AG20443 (cell line): ENCODE results near the gene SRGAP1.

ENCODE experiments used
- DNase-seq: peaks from one replicate; pipeline ENCODE4 v3.0.0; 2012; ENCODE audit warnings: low spot score, mixed read lengths

Gene SRGAP1

GRCh38 chr12:63937378-63938316 is 93.1 kb downstream of the SRGAP1 start:
- DNase-seq, result peak; percentile 60

DNA sequence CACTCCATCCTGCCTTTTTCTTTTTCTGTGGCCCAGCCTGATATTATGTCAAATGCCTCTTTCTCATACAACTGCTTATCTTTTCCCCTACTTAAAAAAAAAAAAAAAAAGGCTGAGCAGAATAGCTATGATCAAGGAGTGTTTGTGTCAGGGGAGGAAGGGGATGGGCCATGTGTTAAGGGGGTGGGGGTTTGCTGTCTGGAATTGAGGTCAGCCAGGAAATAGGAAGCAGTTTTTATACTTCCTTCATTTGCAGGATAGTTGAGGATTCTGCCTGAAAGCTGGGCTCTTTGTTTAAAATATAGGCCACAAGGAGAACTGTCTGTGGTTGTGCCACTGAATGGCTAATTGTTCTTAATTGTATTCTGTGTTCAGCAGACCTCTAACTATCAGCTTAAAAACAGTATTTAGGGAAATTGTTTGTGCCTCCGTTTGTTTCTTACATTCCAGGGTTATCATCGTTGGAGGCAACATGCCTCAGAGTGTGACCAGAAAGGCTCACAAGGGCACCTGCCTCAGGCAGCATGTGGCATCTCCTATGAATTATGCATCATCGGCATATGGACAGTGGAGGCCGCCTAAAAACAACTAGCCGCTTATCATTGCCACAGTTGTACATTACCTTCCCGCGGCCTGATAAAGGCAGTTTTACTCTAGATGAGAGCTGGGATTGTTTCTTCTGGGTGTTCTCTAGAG is 96.0 kb downstream of the SRGAP1 start:
- no peak for DNase-seq

- no peak for DNase-seq
These were observed 96.8 kb downstream of the SRGAP1 start for GRCh38 chr12:63941166-63941800.

- no peak for DNase-seq
These were observed 97.4 kb downstream of the SRGAP1 start for GRCh38 chr12:63941879-63942278.

- DNase-seq, result no peak
These were observed 98.2 kb downstream of the SRGAP1 start for GRCh38 chr12:63942464-63943241.

DNA sequence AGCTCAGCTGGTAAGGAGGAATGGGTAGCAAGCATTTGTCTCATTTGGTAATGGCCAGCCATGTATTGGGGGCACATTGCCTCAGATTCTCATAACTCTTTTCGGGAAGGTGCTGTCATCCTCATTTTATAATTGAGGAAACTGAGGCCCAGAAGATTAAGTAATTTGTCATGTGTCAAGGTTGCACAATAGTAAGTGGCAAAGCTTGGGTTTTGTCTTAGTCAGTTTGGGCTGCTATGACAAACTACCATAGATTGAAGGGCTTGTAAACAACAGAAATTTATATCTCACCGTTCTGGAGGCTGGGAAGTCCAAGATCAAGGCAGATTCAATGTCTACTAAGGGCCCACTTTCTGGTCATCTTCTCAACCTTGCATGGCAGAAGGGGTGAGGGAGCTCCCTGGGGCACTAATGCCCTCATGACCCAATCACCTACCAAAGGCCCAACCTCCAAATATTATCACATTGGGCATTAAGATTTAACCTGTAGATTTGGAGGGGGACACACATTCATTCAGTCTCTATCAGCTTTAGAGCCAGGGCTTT is 99.6 kb downstream of the SRGAP1 start:
- no peak for DNase-seq

DNA sequence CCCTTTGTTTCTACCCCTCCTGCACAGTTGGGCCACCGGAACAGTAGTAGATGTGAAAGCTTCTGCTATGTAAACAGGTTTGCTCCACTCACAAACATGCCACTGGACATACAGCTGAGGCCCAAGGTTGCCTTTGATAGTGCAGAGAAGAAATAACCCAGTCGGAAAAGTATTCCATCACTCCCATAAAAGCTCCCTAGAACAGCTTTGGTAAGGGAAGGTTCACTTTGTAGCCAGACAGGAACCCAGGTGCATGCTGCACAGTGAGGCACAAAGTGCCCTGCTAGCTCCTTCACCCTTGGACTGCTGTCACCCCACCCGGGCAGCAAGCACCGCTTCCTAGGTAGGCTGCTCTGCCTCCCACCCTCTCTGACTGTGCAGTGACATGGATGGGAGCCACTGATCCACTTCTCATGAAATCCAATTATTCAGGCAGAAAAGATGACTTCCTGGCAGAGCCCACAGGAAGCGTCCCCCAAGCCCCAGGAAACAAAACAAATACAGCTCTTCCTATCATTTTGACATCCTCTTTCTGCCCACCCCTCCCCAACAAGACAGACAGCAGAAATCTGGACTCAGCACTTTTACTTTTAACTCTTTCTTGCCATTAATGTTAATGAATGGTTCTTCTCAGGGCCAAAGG is 100.2 kb downstream of the SRGAP1 start:
- DNase-seq, result no peak

DNA sequence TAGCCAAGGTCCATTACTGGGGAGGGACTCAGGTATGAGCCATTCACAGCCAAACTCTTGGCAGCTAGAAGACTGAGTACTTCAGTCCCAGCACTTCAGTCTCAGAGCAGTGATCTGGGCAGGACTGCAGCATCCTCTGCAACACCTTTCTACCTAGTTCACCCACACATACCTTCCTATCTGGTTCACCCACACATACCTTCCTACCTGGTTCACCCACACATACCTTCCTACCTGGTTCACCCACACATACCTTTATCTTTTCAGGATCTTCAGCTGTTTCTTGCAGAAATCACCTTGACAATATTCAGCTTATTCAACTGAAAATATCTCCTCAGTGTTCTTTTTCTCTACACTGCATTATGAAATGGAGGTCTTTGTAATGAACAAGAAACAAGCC is 101.3 kb downstream of the SRGAP1 start:
- no peak for DNase-seq

DNA sequence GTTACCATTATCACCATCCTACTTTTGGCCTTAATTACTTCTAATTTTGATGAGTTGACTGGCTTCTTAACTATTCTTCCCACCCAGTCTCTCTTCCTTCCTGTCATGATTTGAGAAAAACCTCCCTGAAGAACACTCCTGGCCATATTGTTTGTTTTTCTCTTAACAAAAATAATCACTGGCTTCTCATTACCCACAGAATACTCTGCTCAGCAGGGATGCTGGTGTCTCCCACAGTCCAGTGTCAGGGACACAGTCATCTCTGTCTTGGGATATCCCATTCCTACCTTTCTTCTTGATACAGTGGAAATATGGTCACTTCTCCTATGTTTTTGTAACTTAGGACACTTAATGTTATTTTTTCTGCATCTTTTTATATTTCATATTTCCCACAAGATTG is 103.7 kb downstream of the SRGAP1 start:
- DNase-seq, result no peak

- no peak for DNase-seq
These were observed 105.4 kb downstream of the SRGAP1 start for GRCh38 chr12:63949902-63950301.

- DNase-seq, result no peak
These were observed 108.5 kb downstream of the SRGAP1 start for GRCh38 chr12:63952995-63953394.

DNA sequence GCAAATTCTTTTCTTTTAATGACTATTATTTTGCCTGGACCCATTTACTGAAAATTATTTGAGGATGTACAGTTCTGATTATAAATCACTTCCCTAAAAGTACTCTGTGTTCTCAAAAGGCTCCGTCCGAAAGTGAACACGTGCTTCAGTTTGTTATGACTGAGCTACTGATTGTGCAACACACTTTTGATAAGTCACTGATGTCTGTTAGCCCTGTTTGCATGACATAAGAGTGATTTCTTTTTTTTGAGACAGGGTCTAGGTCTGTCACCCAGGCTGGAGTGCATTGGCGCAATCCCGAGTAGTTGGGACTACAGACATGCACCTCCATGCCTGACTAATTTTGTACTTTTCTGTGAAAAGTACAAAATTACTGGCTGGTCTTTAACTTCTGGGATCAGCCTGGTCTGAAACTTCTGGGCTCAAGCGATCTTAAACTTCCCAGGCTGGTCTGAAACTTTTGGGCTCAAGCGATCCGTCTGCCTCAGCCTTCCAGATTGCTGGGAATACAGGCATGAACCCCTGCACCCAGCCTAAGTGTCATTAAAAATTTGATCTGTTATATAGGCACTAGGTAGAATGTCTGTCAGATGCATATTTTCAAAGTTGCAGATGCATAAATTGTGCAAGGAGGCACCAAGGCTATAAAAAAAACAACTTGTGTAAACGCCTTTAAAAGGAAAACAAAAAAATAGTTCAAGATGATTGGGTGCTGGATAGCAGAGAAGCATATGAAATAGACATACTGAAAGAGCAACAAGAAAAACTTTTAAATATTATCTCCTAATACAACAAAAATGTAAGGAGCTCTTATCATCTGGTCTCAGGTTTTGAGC is 111.5 kb downstream of the SRGAP1 start:
- peak; percentile 34 for DNase-seq

DNA sequence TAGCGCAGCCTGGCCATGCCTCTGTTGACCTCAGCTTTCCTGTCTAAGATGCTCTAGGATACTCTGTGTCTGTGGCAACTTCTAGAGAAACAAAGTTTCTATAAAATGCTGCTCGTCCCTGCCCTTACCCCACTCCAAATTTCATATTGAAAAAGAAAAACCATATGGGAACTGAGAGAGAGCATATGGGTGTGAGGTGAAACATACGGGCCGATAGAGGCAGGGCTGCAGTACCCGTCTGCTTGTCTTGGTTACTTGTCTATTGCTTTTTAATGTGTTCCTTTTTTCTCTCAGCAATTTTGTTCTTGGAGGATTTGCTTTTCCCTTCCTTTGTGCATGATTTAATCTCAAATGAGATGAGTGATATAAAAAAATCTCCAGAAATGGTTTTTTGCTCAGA is 113.0 kb downstream of the SRGAP1 start:
- no peak for DNase-seq

GRCh38 chr12:63958876-63959580 is 114.5 kb downstream of the SRGAP1 start:
- no peak for DNase-seq

DNA sequence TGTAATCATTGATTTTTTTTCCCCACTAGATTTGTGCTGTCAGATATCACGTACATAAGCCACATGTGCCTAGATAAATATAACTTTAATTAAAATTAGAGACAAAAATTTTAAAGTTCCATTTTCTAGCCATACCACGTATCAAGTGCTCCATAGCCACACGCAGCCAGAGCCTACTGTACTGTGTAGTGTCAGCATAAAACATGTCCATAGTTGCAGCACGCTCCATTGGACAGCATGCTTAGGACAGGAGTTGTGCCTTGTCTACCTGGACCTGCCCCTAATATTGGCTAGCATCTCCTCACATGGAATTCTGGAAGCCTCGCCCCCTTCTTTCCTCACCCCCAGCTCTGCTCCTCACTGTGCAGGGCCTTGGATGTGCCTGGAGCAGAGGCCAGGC is 116.5 kb downstream of the SRGAP1 start:
- no peak for DNase-seq

DNA sequence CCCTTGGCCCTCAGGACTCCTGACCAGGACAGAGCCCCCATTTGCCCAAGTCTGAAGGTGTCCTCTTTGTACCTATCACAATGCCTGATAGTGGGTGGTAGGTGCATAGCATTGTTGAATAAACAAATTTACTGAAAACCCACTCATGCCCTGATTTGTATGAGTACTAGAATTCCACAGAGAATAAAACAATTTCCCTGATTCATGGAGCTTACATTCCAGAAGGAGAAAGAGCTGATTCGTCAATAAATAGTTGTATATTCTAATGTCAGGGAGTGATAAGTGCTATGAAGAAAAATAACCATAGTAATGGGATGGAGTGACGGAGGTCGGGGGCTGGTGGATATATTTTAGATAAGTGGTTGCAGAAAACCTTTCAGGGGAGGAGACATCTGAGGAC is 117.0 kb downstream of the SRGAP1 start:
- DNase-seq, result no peak

GRCh38 chr12:63963868-63964267 is 119.4 kb downstream of the SRGAP1 start:
- no peak for DNase-seq

DNA sequence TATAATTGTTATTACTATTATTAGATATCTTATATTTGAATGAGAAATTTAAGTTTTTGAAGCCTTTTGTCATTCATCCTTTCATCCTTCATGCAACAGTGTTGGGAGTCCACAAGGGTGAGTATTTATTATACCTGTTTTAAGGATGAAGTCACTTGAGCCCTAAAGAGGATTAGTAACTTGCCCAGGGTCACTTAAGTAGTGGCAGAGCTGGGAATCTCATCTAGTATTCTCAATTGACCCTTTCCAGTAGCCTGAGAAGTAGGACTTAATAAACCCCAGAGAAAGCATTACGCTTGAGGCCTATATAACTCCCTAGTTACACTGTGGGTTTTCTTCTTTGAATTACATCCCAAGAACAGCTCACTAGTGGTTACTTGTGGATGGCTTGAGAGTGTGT is 119.8 kb downstream of the SRGAP1 start:
- DNase-seq, result no peak

- DNase-seq, result no peak
These were observed 121.6 kb downstream of the SRGAP1 start for GRCh38 chr12:63965936-63966605.
